HEK293 (cell line): ENCODE results near the gene POMP.

Experiments
- REST ChIP-seq: fragments of 450-650 bp; formaldehyde crosslinking; IDR thresholded peaks from 2 replicates; pipeline ENCODE4 v1.5.1; 2016; ENCODE audit warnings: missing biosample characterization, missing genetic modification characterization
- ZFP37 ChIP-seq: fragments of 450-650 bp; formaldehyde crosslinking; IDR thresholded peaks from 2 replicates; pipeline ENCODE4 v1.5.1; 2016; ENCODE audit warnings: missing biosample characterization, missing genetic modification characterization
- ZNF10 ChIP-seq: fragments of 450-650 bp; formaldehyde crosslinking; IDR thresholded peaks from 2 replicates; pipeline ENCODE4 v1.5.1; 2017; ENCODE audit warnings: missing biosample characterization, missing genetic modification characterization
- ZNF302 ChIP-seq: fragments of 450-650 bp; formaldehyde crosslinking; IDR thresholded peaks from 2 replicates; pipeline ENCODE4 v1.5.1; 2016; ENCODE audit warnings: missing biosample characterization, missing genetic modification characterization, low read depth
- ZXDB ChIP-seq: fragments of 450-650 bp; formaldehyde crosslinking; IDR thresholded peaks from 2 replicates; pipeline ENCODE4 v1.5.1; 2016; ENCODE audit warnings: missing biosample characterization, missing genetic modification characterization
- TF ChIP-seq, protein P1 (sequence below): fragments of 450-650 bp; formaldehyde crosslinking; IDR thresholded peaks from 2 replicates; pipeline ENCODE4 v1.5.1; 2016; ENCODE audit warnings: missing biosample characterization, missing genetic modification characterization, low read depth
- TF ChIP-seq, protein P2 (sequence below): fragments of 450-650 bp; formaldehyde crosslinking; IDR thresholded peaks from 2 replicates; pipeline ENCODE4 v1.5.1; 2016; ENCODE audit warnings: missing biosample characterization, missing genetic modification characterization
- TF ChIP-seq, protein P3 (sequence below): fragments of 450-650 bp; formaldehyde crosslinking; IDR thresholded peaks from 2 replicates; pipeline ENCODE4 v1.5.1; 2016; ENCODE audit warnings: missing biosample characterization, missing genetic modification characterization

DNA sequence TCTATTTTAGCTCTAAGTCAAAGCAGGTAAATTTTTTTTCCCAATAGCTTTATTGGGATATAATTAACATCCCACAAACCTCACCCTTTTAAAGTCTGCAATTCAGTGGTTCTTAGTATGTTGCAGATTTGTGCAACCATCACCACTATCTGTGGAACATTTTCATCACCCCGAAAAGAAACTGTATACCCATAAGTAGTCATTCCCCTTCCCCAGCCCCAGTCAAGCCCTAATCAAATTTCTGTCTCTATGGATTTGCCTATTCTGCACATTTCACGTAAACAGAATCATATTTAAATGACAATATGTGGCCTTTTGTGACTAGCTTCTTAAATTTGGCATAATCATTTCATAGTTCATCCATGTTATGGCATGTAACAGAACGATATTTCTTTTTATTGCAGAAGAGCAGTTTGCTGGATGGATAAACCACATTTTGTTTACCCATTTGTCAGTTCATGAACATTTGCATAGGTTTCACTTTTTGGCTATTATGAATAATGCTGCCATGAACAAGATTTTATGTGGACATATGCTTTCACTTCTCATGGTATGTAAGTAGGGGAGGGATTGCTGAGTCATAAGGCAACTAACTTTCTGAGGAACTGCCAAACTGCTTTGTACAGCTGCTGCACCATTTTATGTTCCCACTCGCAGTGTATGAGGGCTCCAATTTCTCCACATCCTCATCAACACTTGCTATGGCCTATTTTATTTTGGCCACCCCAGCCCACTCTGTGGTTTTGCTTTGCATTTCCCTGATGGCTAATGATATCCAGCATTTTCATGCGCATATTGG is 48.9 kb downstream of the POMP start:
- TF ChIP-seq ZNF302 (tag by site-specific recombination) (no peak), ZXDB (tag by site-specific recombination) (no peak), ZNF10 (tag by site-specific recombination) (no peak), ZFP37 (tag by site-specific recombination) (no peak), REST (tag by site-specific recombination) (no peak)
- TF ChIP-seq, protein P1, sequence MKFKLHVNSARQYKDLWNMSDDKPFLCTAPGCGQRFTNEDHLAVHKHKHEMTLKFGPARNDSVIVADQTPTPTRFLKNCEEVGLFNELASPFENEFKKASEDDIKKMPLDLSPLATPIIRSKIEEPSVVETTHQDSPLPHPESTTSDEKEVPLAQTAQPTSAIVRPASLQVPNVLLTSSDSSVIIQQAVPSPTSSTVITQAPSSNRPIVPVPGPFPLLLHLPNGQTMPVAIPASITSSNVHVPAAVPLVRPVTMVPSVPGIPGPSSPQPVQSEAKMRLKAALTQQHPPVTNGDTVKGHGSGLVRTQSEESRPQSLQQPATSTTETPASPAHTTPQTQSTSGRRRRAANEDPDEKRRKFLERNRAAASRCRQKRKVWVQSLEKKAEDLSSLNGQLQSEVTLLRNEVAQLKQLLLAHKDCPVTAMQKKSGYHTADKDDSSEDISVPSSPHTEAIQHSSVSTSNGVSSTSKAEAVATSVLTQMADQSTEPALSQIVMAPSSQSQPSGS, result no peak
- TF ChIP-seq, protein P2, sequence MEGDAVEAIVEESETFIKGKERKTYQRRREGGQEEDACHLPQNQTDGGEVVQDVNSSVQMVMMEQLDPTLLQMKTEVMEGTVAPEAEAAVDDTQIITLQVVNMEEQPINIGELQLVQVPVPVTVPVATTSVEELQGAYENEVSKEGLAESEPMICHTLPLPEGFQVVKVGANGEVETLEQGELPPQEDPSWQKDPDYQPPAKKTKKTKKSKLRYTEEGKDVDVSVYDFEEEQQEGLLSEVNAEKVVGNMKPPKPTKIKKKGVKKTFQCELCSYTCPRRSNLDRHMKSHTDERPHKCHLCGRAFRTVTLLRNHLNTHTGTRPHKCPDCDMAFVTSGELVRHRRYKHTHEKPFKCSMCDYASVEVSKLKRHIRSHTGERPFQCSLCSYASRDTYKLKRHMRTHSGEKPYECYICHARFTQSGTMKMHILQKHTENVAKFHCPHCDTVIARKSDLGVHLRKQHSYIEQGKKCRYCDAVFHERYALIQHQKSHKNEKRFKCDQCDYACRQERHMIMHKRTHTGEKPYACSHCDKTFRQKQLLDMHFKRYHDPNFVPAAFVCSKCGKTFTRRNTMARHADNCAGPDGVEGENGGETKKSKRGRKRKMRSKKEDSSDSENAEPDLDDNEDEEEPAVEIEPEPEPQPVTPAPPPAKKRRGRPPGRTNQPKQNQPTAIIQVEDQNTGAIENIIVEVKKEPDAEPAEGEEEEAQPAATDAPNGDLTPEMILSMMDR, result no peak
- TF ChIP-seq, protein P3, sequence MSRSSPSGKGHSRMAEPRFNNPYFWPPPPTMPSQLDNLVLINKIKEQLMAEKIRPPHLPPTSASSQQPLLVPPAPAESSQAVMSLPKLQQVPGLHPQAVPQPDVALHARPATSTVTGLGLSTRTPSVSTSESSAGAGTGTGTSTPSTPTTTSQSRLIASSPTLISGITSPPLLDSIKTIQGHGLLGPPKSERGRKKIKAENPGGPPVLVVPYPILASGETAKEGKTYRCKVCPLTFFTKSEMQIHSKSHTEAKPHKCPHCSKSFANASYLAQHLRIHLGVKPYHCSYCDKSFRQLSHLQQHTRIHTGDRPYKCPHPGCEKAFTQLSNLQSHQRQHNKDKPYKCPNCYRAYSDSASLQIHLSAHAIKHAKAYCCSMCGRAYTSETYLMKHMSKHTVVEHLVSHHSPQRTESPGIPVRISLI (tag by site-specific recombination), result no peak
